SU-DHL-6 (cell line): ENCODE measurements around the gene MARK1.

ENCODE experiments used
- CTCF ChIP-seq: fragments of 200-600 bp; sonication (generic); IDR thresholded peaks from one replicate; pipeline ENCODE4 v1.5.1; 2017; ENCODE audit warnings: antibody characterized with exemption, mild to moderate bottlenecking, low read length, moderate library complexity; ENCODE audit not compliant: insufficient read depth, poor library complexity, severe bottlenecking
- EZH2phosphoT487 ChIP-seq: fragments of 200-600 bp; sonication (generic), shearing (Covaris generic); conservative IDR thresholded peaks from 2 replicates; pipeline ENCODE4 v1.6.1; 2018; ENCODE audit warnings: mild to moderate bottlenecking, antibody characterized with exemption, low read length, moderate library complexity, mixed read lengths

- TF ChIP-seq CTCF (no peak), EZH2phosphoT487 (no peak)
These were observed 142.4 kb downstream of the MARK1 start for GRCh38 chr1:220670365-220670764.
